Type B pancreatic cell (in vitro differentiated cells): ENCODE measurements around the gene KIF18B. TPM values are rescaled to one million over a fixed set of nuclear protein-coding genes. Genes with fewer than 3 reads are reported as not detected.
A peak's percentile ranks its signal among the peaks of the same experiment; 100 is the strongest.

Experiments used
- DNase-seq: peaks from one replicate; pipeline ENCODE4 v3.0.0; 2021; ENCODE audit warnings: mixed read lengths; ENCODE audit not compliant: unreplicated experiment; ENCODE audit errors: extremely low spot score
- H3K27ac Mint-ChIP-seq: 2 replicates; pipeline ENCODE4 v1.8.0; 2021; ENCODE audit warnings: mild to moderate bottlenecking, mixed read lengths
- H3K27me3 Mint-ChIP-seq: 2 replicates; pipeline ENCODE4 v1.8.0; 2021; ENCODE audit warnings: mixed read lengths
- H3K36me3 Mint-ChIP-seq: 2 replicates; pipeline ENCODE4 v1.8.0; 2021; ENCODE audit warnings: mixed read lengths
- H3K4me1 Mint-ChIP-seq: one replicate; pipeline ENCODE4 v1.8.0; 2021; ENCODE audit warnings: mixed read lengths; ENCODE audit not compliant: unreplicated experiment
- H3K4me3 Mint-ChIP-seq: 2 replicates; pipeline ENCODE4 v1.8.0; 2021; ENCODE audit warnings: mild to moderate bottlenecking, mixed read lengths
- H3K9me3 Mint-ChIP-seq: 2 replicates; pipeline ENCODE4 v1.8.0; 2021; ENCODE audit warnings: mixed read lengths
- CTCF ChIP-seq: fragments of 200-600 bp; sonication (generic); conservative IDR thresholded peaks from 2 replicates; pipeline ENCODE4 v1.5.0; 2021; ENCODE audit warnings: antibody characterized with exemption, mild to moderate bottlenecking
- total RNA-seq: library from RNA; stranded (reverse); gene quantifications from 2 replicates; pipeline ENCODE4 v1.2.1, GENCODE V29; 2021; ENCODE audit warnings: low replicate concordance

The KIF18B gene
- total RNA-seq, 1 donor from 2014 or later: 49.3 TPM

GRCh38 chr17:44881145-44881544 lies 66.4 kb downstream of the KIF18B start:
- no peak for DNase-seq
- no peaks in the 10 kb centered on the region for H3K4me1 Mint-ChIP-seq
- H3K36me3 Mint-ChIP-seq: peaks cover 8% of the 10 kb centered on the region
- H3K27ac Mint-ChIP-seq: no peak overlapping the region
- H3K9me3 Mint-ChIP-seq: no peaks in the 10 kb centered on the region
- no peaks in the 10 kb centered on the region for H3K27me3 Mint-ChIP-seq
- TF ChIP-seq CTCF: no peak
- H3K4me3 Mint-ChIP-seq: no peak overlapping the region

- DNase-seq: no peak
- no peaks in the 10 kb centered on the region for H3K9me3 Mint-ChIP-seq
- no peaks in the 10 kb centered on the region for H3K4me1 Mint-ChIP-seq
- no peak overlapping the region for H3K27ac Mint-ChIP-seq
- H3K36me3 Mint-ChIP-seq: peaks cover 12% of the 10 kb centered on the region
- no peaks in the 10 kb centered on the region for H3K27me3 Mint-ChIP-seq
- TF ChIP-seq CTCF: no peak
- no peak overlapping the region for H3K4me3 Mint-ChIP-seq
These were observed 67.5 kb downstream of the KIF18B start for GRCh38 chr17:44880062-44880461.

GRCh38 chr17:44879376-44879775 lies 68.2 kb downstream of the KIF18B start:
- H3K4me1 Mint-ChIP-seq: no peaks in the 10 kb centered on the region
- no peak overlapping the region for H3K27ac Mint-ChIP-seq
- no peak overlapping the region for H3K4me3 Mint-ChIP-seq
- TF ChIP-seq CTCF: no peak
- no peaks in the 10 kb centered on the region for H3K27me3 Mint-ChIP-seq
- no peak for DNase-seq
- H3K9me3 Mint-ChIP-seq: no peaks in the 10 kb centered on the region
- H3K36me3 Mint-ChIP-seq: peaks cover 12% of the 10 kb centered on the region

GRCh38 chr17:44878627-44879221 lies 68.8 kb downstream of the KIF18B start:
- TF ChIP-seq CTCF: peak; percentile 79
- Mint-ChIP-seq H3K27me3 (no peaks in the 10 kb centered on the region), H3K9me3 (no peaks in the 10 kb centered on the region), H3K36me3 (peaks cover 11% of the 10 kb centered on the region), H3K4me3 (no peak overlapping the region), H3K4me1 (no peaks in the 10 kb centered on the region), H3K27ac (no peak overlapping the region)
- no peak for DNase-seq

GRCh38 chr17:44877121-44877520 lies 70.5 kb downstream of the KIF18B start:
- Mint-ChIP-seq H3K4me3 (no peak overlapping the region), H3K9me3 (no peaks in the 10 kb centered on the region), H3K36me3 (peaks cover 14% of the 10 kb centered on the region), H3K4me1 (no peaks in the 10 kb centered on the region), H3K27ac (no peak overlapping the region), H3K27me3 (no peaks in the 10 kb centered on the region)
- no peak for TF ChIP-seq CTCF
- DNase-seq: no peak

- H3K9me3 Mint-ChIP-seq: no peaks in the 10 kb centered on the region
- H3K27ac Mint-ChIP-seq: no peak overlapping the region
- no peaks in the 10 kb centered on the region for H3K4me1 Mint-ChIP-seq
- TF ChIP-seq CTCF: no peak
- H3K36me3 Mint-ChIP-seq: peaks cover 19% of the 10 kb centered on the region
- H3K4me3 Mint-ChIP-seq: no peak overlapping the region
- no peak for DNase-seq
- no peaks in the 10 kb centered on the region for H3K27me3 Mint-ChIP-seq
These were observed 71.8 kb downstream of the KIF18B start for GRCh38 chr17:44875761-44876160.
